Measurements from ENCODE around the gene GRN. TPM values are rescaled to one million over a fixed set of nuclear protein-coding genes. Genes with fewer than 3 reads are reported as not detected.

GRN gene
- total RNA-seq, 4 donors from 2014 or later = 64.2 to 111 (median 87.1) TPM

DNA sequence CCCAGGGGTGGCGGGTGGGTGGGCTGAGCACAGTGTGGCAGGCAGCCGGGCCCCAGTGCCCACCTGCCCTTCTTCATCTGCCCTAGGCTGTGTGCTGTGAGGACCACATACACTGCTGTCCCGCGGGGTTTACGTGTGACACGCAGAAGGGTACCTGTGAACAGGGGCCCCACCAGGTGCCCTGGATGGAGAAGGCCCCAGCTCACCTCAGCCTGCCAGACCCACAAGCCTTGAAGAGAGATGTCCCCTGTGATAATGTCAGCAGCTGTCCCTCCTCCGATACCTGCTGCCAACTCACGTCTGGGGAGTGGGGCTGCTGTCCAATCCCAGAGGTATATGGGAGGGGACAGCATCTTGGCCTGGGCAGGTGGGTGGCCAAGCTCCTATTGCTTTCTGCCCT is 6.4 kb downstream of the GRN start:
- Histone ChIP-seq H3K4me1 (no peaks in the 10 kb centered on the region), H3K27ac (no peak overlapping the region), H3K9me3 (no peaks in the 10 kb centered on the region), H3K4me3 (no peak overlapping the region), H3K27me3 (no peaks in the 10 kb centered on the region), H3K36me3 (peaks cover 0 to 36% of the 10 kb centered on the region in 2 donors)
- intact Hi-C loops (cut with DNase I; ENCODE audit: low total_unique reads) = no loop called here
- DNase-seq = no peak
- in situ Hi-C loops (cut with MboI; ENCODE audit: low sequenced_read_pairs in 4 of 4) = no loop called here
- no peak for TF ChIP-seq POLR2A (IDR thresholded peaks at IDR 0.05)
- no peak for TF ChIP-seq CTCF (IDR thresholded peaks at IDR 0.05 in 4 of 5, conservative IDR thresholded peaks at IDR 0.05 in 1 of 5)
- ATAC-seq = no peak

DNA sequence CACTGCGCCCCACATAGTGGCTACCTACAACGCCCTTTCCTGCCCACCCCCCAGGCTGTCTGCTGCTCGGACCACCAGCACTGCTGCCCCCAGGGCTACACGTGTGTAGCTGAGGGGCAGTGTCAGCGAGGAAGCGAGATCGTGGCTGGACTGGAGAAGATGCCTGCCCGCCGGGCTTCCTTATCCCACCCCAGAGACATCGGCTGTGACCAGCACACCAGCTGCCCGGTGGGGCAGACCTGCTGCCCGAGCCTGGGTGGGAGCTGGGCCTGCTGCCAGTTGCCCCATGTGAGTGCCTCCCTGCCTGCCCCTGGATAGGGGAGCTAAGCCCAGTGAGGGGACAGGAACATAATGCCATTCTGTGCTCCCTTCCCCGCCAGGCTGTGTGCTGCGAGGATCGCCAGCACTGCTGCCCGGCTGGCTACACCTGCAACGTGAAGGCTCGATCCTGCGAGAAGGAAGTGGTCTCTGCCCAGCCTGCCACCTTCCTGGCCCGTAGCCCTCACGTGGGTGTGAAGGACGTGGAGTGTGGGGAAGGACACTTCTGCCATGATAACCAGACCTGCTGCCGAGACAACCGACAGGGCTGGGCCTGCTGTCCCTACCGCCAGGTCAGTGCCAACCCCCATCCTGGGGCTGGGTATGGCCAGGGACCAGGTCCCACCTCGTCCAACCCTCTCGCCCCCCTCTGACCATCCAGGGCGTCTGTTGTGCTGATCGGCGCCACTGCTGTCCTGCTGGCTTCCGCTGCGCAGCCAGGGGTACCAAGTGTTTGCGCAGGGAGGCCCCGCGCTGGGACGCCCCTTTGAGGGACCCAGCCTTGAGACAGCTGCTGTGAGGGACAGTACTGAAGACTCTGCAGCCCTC is 7.1 kb downstream of the GRN start:
- no peak for ATAC-seq
- no peak for DNase-seq
- intact Hi-C loops (cut with DNase I; ENCODE audit: low total_unique reads) = no loop called here
- H3K36me3 ChIP-seq = peaks cover 0 to 36% of the 10 kb centered on the region in 2 donors
- no peaks in the 10 kb centered on the region for H3K4me1 ChIP-seq
- H3K9me3 ChIP-seq = no peaks in the 10 kb centered on the region
- in situ Hi-C loops (cut with MboI; ENCODE audit: low sequenced_read_pairs in 4 of 4) = no loop called here
- H3K27me3 ChIP-seq = no peaks in the 10 kb centered on the region
- TF ChIP-seq CTCF (IDR thresholded peaks at IDR 0.05 in 4 of 5, conservative IDR thresholded peaks at IDR 0.05 in 1 of 5) (no peak), POLR2A (IDR thresholded peaks at IDR 0.05) (no peak)
- no peak overlapping the region for H3K4me3 ChIP-seq
- no peak overlapping the region for H3K27ac ChIP-seq

- in situ Hi-C loops (cut with MboI; ENCODE audit: low sequenced_read_pairs in 4 of 4) (no loop called here), intact Hi-C loops (cut with DNase I; ENCODE audit: low total_unique reads) (no loop called here)
- DNase-seq (no peak), ATAC-seq (no peak)
- Histone ChIP-seq H3K27ac (no peak overlapping the region), H3K4me3 (peak overlapping the region in 1 of 4 donors; percentile 35), H3K9me3 (no peaks in the 10 kb centered on the region), H3K36me3 (peaks cover 0 to 36% of the 10 kb centered on the region in 2 donors), H3K27me3 (no peaks in the 10 kb centered on the region), H3K4me1 (no peaks in the 10 kb centered on the region)
- TF ChIP-seq CTCF (IDR thresholded peaks at IDR 0.05 in 4 of 5, conservative IDR thresholded peaks at IDR 0.05 in 1 of 5) (no peak), POLR2A (IDR thresholded peaks at IDR 0.05) (no peak)
These were observed 7.9 kb downstream of the GRN start for GRCh38 chr17:44352828-44353671.

DNA sequence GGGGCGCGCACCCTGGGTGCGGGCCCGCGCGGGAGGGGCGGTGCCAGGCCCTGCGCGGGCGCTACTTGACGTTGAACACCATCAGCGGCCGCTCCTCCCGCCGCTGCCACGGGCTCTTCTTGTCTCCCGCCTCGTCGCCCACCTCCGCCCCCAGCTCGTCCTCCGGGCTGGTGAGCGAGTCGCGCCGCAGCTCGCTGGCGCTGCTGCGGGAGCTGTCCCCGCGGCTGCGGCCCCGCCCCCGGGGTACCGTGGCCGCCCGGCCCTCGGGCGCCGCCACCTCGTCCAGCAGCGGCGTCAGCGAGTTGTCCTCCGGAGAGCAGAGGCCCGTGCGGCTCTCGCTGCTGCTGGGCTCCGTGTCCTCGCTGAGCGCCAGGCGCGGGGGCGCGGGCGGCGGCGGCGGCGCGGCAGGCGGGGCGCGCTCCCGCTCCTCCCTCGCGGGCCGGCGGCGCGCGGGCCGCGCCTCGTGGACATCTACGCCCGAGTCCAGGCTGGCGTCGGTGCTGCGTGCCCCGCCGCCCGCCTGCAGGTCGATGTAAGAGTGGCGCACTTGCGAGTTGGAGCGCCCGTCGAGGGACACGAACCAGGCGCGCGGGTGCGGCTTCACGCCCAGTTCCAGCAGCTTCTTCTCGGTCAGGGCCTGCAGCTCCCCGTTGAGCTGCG is 8.7 kb downstream of the GRN start:
- in situ Hi-C loops (cut with MboI; ENCODE audit: low sequenced_read_pairs in 4 of 4) (no loop called here), intact Hi-C loops (cut with DNase I; ENCODE audit: low total_unique reads) (no loop called here)
- DNase-seq (no peak), ATAC-seq (peak; percentile 18 to 28)
- Histone ChIP-seq H3K9me3 (no peaks in the 10 kb centered on the region), H3K27ac (no peak overlapping the region), H3K27me3 (no peaks in the 10 kb centered on the region), H3K4me3 (peak overlapping the region in 3 of 4 donors; percentile 18 to 35 (median 33)), H3K36me3 (peaks cover 0 to 36% of the 10 kb centered on the region in 2 donors), H3K4me1 (no peaks in the 10 kb centered on the region)
- no peak for TF ChIP-seq POLR2A (IDR thresholded peaks at IDR 0.05)
- TF ChIP-seq CTCF (IDR thresholded peaks at IDR 0.05 in 4 of 5, conservative IDR thresholded peaks at IDR 0.05 in 1 of 5) = no peak

Data from gastrocnemius medialis (tissue), 4 donors.